SK-N-SH (cell line): Measurements from ENCODE around the gene TCIRG1.

Experiments used
- CTCF ChIP-seq: fragments of 200-600 bp; sonication (generic); IDR thresholded peaks from 2 replicates; pipeline ENCODE4 v1.6.1; 2017; ENCODE audit warnings: antibody characterized with exemption, mild to moderate bottlenecking, moderate library complexity
- EZH2phosphoT487 ChIP-seq: fragments of 200-600 bp; sonication (generic); IDR thresholded peaks from 2 replicates; pipeline ENCODE4 v1.6.1; 2017; ENCODE audit warnings: low read depth, mixed run types, mild to moderate bottlenecking, antibody characterized with exemption, moderate library complexity, borderline replicate concordance
- FOXM1 ChIP-seq: IDR thresholded peaks from 2 replicates; pipeline ENCODE4 v1.4.0; 2012; ENCODE audit warnings: low read depth, mild to moderate bottlenecking
- IRF3 ChIP-seq: fragments of 150-350 bp; IDR thresholded peaks from 2 replicates; pipeline ENCODE4 v1.6.1; 2016; ENCODE audit warnings: mild to moderate bottlenecking, low read depth, low read length
- MAX ChIP-seq: IDR thresholded peaks from 2 replicates; pipeline ENCODE4 v1.4.0; 2012; ENCODE audit warnings: low read depth
- REST ChIP-seq: IDR thresholded peaks from 2 replicates; pipeline ENCODE4 v1.6.1; 2012; ENCODE audit warnings: mild to moderate bottlenecking, low read depth, low read length, moderate library complexity
- TAF1 ChIP-seq: IDR thresholded peaks from 2 replicates; pipeline ENCODE4 v1.6.1; 2012; ENCODE audit warnings: low read depth, mild to moderate bottlenecking, low read length, moderate library complexity, borderline replicate concordance
- YY1 ChIP-seq: IDR thresholded peaks from 2 replicates; pipeline ENCODE4 v1.4.0; 2012; ENCODE audit warnings: low read depth, mild to moderate bottlenecking

- TF ChIP-seq CTCF (no peak), IRF3 (no peak), EZH2phosphoT487 (no peak), REST (no peak), MAX (no peak), FOXM1 (no peak), TAF1 (no peak), YY1 (no peak)
These were observed 1.2 kb upstream of the TCIRG1 start for GRCh38 chr11:68037411-68038225.
